Cardiac septum (tissue), 1 donor: Measurements from ENCODE around the gene MYH15. TPM values are rescaled to one million over a fixed set of nuclear protein-coding genes. Genes with fewer than 3 reads are reported as not detected.
"Not testable (repeated sequence)": the region's sequence is repeated elsewhere in the genome, so short reads cannot be mapped to it uniquely, and the experiment has no call there.

Experiments
- DNase-seq: peaks from one replicate; pipeline ENCODE4 v3.0.0-alpha.2; 2020; ENCODE audit warnings: low spot score
- intact Hi-C: fragments of 100-400 bp; cut with DNase I; formaldehyde crosslinking; loops from one replicate; pipeline ENCODE4 v1.14.0; 2022
- total RNA-seq: library from RNA; stranded (reverse); fragmentation: NEBNext Ultra II Directional; extraction: Animal tissue kit (Norgen Biotek cat#: 25700); gene quantifications from one replicate; pipeline ENCODE4 v1.2.1, GENCODE V29; 2021
- donor health status: DM: no; HTN: no; CAD: no.

MYH15 gene
- total RNA-seq, 1 donor from 2014 or later, result 0.54 TPM

- intact Hi-C loops, result no loop called here
- DNase-seq, result no peak
Observed at GRCh38 chr3:108401836-108402235, 108.6 kb downstream of the MYH15 start.

- DNase-seq, result no peak
- intact Hi-C loops, result no loop called here
Observed at GRCh38 chr3:108398510-108398909, 111.9 kb downstream of the MYH15 start.

DNA sequence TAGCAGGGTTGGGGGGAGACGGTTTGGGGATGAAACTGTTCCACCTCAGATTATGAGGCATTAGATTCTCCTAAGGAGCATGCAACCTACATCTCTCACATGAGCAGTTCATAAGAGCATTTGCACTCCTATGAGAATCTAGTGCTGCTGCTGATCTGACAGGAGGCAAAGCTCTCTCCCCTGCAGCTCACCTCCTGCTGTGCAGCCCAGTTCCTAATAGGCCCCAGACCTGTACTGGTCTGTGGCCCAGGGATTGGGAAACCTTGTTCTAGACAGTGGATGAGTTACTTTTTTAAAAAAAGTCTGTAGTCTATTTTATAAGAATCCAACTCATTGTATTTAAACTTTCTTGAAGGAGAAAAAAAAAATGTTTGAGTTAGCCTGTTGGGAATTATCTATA lies 114.1 kb downstream of the MYH15 start:
- intact Hi-C loops, result no loop called here
- DNase-seq, result no peak

- intact Hi-C loops, result no loop called here
Observed at GRCh38 chr3:108394563-108394962, 115.8 kb downstream of the MYH15 start.

DNA sequence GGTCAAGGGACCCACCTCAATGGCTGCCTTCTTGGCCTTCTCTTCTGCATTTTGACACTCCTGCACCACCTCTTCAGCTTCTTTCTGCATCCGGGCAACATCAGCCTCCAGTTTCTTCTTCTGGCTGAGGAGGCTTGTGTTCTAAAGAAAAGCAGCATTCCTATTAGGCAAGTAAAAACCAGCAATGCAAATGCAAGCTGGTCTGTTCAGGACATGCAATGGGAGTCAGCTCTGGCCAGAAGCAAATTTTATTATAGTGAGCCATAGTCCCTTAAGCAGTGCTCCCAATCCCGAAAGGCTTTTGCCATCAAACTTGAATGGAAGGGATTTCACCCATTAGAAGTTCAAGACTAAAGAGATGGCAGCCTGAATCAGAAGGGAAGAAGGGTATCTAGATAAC lies 116.4 kb downstream of the MYH15 start:
- DNase-seq, result no peak
- intact Hi-C loops, result no loop called here

More at GRCh38 chr3:108394563-108394962, 115.8 kb downstream of the MYH15 start:
- no peak for DNase-seq

DNA sequence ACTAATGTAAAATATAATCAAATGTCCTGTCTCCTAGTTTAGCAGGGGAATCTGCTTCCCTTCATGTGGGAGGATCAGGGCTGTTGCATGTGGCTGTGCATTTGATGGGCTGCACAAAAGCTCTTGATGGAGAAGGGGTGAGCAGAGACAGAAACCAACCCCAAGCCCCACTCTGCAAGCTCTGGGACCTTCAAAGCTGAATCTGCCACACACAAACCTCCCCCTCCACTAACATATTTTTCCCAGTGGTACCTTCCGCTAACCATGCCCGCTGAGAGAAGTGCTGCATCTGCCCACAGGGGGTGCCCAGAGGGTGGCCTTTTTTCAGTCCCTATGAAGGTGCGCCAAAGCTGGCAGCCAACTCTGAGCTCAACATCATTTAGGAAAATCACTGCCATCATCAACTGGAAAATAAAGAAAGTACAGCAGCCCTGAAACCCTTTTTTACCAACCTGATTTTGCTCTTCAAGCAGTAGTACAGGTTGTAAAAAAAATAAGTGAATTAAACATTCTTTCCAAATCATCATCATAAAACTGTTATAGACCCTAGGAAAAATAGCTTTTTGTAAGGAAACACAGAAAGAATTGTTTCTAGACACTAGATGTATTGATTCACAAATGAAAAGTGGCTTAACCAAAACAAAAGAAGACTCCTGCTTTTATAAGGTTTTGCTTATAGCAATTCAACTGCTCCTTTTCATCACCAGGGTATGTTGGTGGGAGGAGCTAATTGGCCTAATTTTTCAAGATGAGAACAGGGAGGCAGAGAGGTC lies 117.1 kb downstream of the MYH15 start:
- no peak for DNase-seq
- intact Hi-C loops, result no loop called here

DNA sequence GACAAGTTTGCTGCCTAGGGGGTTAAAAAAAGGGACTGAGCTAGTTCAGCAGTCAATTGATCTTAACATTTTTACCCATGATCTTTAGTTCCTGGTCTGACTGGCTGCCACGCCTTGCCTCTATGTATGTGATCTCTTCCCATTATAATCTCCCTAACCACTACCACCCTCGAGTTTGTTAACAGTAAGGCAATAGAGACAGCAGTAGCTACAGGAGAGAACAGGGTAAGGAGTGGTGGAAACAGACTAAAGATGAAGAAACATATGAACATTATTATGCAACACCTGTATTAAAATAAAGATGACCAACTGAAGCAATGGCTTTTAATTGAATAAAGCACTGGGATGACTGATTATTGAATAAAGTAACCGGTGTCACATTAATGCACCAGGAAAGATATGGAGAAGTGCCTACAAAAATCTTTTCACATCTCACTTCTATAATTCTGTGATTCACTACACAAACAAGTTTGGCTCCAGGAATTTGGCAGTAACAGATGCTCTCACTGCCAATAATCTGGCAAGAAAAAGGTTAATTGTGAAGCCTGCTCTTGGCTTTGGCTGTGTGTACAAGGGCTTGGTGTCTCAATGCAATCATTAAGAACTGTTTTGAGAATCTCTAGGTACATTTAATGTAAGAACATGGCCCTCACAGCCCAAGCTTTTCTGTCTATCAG lies 118.3 kb downstream of the MYH15 start:
- DNase-seq, result no peak
- intact Hi-C loops, result no loop called here

DNA sequence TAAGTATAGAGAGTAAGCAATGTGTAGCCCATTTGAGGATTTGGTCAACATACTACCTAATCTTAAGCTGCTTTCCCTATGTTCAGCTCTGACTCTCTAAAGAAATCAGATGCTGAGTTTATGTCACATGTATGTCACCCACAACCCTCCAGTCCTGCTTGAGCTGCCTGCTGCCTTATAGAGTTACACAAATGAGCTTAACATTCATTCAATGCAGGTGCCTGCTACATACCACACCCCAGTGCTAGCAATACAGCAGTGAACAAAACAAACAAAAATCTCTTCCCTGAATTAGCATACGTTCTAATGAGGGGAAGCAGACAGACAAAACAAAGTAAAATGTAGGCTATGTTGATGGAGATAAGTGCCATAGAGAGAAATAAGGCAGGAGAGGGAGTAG lies 121.0 kb downstream of the MYH15 start:
- DNase-seq, result no peak
- intact Hi-C loops, result no loop called here

DNA sequence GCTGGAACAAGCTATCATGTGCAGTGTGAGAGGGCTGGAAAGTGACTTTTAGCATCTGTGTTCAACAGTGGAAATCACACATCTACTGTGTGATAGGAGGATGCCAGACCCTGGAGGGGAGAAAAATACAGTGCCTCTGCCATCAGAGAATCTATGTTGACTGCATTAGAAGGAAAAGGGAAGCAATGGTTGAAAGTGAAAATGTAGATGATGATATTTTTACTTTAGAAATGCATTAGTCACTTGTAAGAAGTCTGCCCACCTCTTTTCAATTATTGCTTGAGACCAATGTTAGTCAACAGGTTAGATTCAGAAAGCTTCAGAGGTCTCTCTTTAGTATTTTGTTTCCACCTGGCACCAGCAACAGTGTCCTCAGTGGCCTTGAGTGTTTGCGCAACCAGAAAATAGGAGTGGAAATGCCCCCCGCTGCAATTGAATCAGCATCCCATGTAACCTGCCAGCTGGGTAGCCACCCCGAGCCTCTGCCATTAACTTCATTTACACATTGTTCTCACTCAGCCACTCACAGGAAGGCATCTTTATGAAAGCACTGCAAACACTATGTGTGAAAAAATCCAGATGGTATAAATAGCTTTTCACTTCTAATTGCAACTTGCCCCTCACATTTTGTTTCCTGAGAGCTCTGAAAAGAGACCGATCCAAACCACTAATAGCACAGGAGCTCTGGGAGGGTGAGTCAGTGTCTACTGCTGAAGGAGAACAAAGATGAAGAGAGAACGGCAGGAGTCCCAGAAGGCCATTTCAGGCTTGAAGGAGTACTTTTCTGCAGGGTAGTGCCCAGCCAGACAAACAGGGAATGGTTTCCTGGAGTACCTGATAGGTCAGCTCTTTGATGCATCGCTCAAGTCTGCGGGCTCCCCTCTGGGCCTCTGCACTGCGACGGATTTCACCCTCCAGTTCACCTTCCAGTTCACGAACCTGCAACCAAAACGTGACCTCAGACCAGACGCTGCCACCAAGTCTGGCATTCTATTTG lies 122.0 kb downstream of the MYH15 start:
- intact Hi-C loops, result no loop called here
- no peak for DNase-seq

- intact Hi-C loops, result no loop called here
- no peak for DNase-seq
Observed at GRCh38 chr3:108387063-108387462, 123.3 kb downstream of the MYH15 start.

- intact Hi-C loops, result no loop called here
- no peak for DNase-seq
Observed at GRCh38 chr3:108383306-108383705, 127.1 kb downstream of the MYH15 start.

DNA sequence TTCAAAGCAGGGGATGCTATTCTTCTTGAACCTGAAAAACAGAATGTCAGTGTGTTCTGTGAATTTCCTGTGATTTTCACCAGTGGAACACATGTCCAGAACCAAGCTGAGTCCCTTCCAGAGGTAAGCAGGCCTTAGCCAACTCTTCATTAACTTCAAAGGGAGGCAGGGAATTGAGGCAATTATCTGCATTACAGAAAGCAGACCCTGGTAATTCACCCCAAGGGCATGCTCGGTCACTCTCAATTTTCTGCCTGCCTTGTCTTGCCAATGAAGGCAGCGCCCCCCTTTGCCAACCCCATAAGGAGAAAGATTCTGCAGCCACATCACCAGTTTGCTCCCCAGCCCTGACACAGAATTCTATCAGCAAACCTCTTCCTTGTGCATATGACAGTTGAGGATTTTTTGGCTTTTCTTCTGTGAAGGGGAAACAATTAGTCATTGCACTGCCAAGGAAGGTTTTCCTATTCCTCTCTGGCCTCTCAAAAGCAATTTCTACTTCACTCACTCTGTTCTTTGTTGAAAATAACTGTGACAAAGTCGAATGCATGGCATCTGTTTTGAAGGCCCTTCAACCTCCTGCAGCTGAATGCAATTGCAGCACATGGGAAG lies 128.8 kb downstream of the MYH15 start:
- intact Hi-C loops, result no loop called here
- DNase-seq, result no peak

- no peak for DNase-seq
- intact Hi-C loops, result no loop called here
Observed at GRCh38 chr3:108380128-108380795, 130.1 kb downstream of the MYH15 start.

- DNase-seq, intact Hi-C loops: not testable (repeated sequence)
Observed at GRCh38 chr3:108378952-108379342, 131.4 kb downstream of the MYH15 start.

GRCh38 chr3:108378153-108378951 lies 132.0 kb downstream of the MYH15 start:
- intact Hi-C loops, result no loop called here
- no peak for DNase-seq

- intact Hi-C loops, result no loop called here
- DNase-seq, result no peak
Observed at GRCh38 chr3:108377384-108377783, 133.0 kb downstream of the MYH15 start.

- no peak for DNase-seq
- intact Hi-C loops, result no loop called here
Observed at GRCh38 chr3:108376026-108376425, 134.4 kb downstream of the MYH15 start.

- no peak for DNase-seq
- intact Hi-C loops, result no loop called here
Observed at GRCh38 chr3:108359011-108359410, 151.4 kb downstream of the MYH15 start.
